GM12878 (cell line): Measurements from ENCODE around the gene TRIM56.

Experiments used
- BCL11A ChIP-seq: IDR thresholded peaks from 2 replicates; pipeline ENCODE4 v1.6.1; 2011; ENCODE audit warnings: low read depth, low read length
- BHLHE40 ChIP-seq, 2 experiments: fragments of 450-650 bp in 1 of 2; IDR thresholded peaks; 2 replicates each; pipeline ENCODE4 v1.6.1; 2011 to 2017; ENCODE audit warnings: low read depth in 2 of 2, borderline replicate concordance in 1 of 2, improper control_type of control experiment in 1 of 2, low read length in 1 of 2, mild to moderate bottlenecking in 1 of 2
- EP300 ChIP-seq, 2 experiments: fragments of 150-350 bp in 1 of 2; IDR thresholded peaks; 2 replicates each; pipeline ENCODE4 v1.6.1; 2011 to 2012; ENCODE audit warnings: low read depth in 2 of 2, low read length in 2 of 2, borderline replicate concordance in 1 of 2, improper control_type of control experiment in 1 of 2, inconsistent platforms in 1 of 2; ENCODE audit not compliant: control insufficient read depth in 1 of 2
- EZH2 ChIP-seq: IDR thresholded peaks from 2 replicates; pipeline ENCODE4 v1.6.1; 2012; ENCODE audit warnings: low read depth, mild to moderate bottlenecking, control low read depth, inconsistent platforms, low read length, borderline replicate concordance; ENCODE audit not compliant: control insufficient read depth
- MEF2A ChIP-seq: IDR thresholded peaks from 2 replicates; pipeline ENCODE4 v1.6.1; 2011; ENCODE audit warnings: low read depth, mild to moderate bottlenecking, low read length, moderate library complexity; ENCODE audit not compliant: insufficient read depth
- MXI1 ChIP-seq: fragments of 150-350 bp; IDR thresholded peaks from 2 replicates; pipeline ENCODE4 v1.6.1; 2011; ENCODE audit warnings: low read depth, mild to moderate bottlenecking, inconsistent platforms, low read length, improper control_type of control experiment
- NBN ChIP-seq: fragments of 450-650 bp; IDR thresholded peaks from 2 replicates; pipeline ENCODE4 v1.6.1; 2016
- NFYB ChIP-seq: IDR thresholded peaks from 2 replicates; pipeline ENCODE4 v1.6.1; 2011; ENCODE audit warnings: low read depth, mild to moderate bottlenecking, low read length, improper control_type of control experiment, moderate library complexity; ENCODE audit not compliant: insufficient read depth
- SP1 ChIP-seq: IDR thresholded peaks from one replicate; pipeline ENCODE4 v1.6.1; 2011; ENCODE audit warnings: low read depth, low read length
- ZZZ3 ChIP-seq: IDR thresholded peaks from 2 replicates; pipeline ENCODE4 v1.6.1; 2011; ENCODE audit warnings: low read depth; ENCODE audit not compliant: control insufficient read depth, insufficient read length
- TF ChIP-seq, protein P1 (sequence below), 3 experiments: IDR thresholded peaks in 2 of 3; conservative IDR thresholded peaks in 1 of 3; 2 replicates each; pipeline ENCODE4 v1.5.1; 2011; ENCODE audit warnings: low read depth in 3 of 3, low read length in 3 of 3, mild to moderate bottlenecking in 3 of 3, control low read depth in 2 of 3, moderate library complexity in 2 of 3, inconsistent platforms in 1 of 3, mixed read lengths in 1 of 3; ENCODE audit not compliant: control insufficient read depth in 2 of 3, insufficient read depth in 1 of 3; ENCODE audit errors: extremely low read depth in 1 of 3
- TF ChIP-seq, protein P2 (sequence below): IDR thresholded peaks from 2 replicates; pipeline ENCODE4 v1.6.1; 2012; ENCODE audit warnings: low read depth, low read length, improper control_type of control experiment
- TF ChIP-seq, protein P3 (sequence below): IDR thresholded peaks from 2 replicates; pipeline ENCODE4 v1.6.1; 2012; ENCODE audit warnings: mild to moderate bottlenecking, low read depth, low read length

- TF ChIP-seq, protein P1, sequence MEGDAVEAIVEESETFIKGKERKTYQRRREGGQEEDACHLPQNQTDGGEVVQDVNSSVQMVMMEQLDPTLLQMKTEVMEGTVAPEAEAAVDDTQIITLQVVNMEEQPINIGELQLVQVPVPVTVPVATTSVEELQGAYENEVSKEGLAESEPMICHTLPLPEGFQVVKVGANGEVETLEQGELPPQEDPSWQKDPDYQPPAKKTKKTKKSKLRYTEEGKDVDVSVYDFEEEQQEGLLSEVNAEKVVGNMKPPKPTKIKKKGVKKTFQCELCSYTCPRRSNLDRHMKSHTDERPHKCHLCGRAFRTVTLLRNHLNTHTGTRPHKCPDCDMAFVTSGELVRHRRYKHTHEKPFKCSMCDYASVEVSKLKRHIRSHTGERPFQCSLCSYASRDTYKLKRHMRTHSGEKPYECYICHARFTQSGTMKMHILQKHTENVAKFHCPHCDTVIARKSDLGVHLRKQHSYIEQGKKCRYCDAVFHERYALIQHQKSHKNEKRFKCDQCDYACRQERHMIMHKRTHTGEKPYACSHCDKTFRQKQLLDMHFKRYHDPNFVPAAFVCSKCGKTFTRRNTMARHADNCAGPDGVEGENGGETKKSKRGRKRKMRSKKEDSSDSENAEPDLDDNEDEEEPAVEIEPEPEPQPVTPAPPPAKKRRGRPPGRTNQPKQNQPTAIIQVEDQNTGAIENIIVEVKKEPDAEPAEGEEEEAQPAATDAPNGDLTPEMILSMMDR (IDR thresholded peaks at IDR 0.05 in 2 of 3, conservative IDR thresholded peaks at IDR 0.05 in 1 of 3; ENCODE audit: control insufficient read depth in 2 of 3, extremely low read depth in 1 of 3, insufficient read depth in 1 of 3, low read depth in 3 of 3, low read length in 3 of 3): peak; percentile 92 to 96 (median 96); a peak in 5 of 6 replicates
- TF ChIP-seq, protein P2, sequence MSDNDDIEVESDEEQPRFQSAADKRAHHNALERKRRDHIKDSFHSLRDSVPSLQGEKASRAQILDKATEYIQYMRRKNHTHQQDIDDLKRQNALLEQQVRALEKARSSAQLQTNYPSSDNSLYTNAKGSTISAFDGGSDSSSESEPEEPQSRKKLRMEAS: no peak
- TF ChIP-seq EP300 (IDR thresholded peaks at IDR 0.05; ENCODE audit: borderline replicate concordance in 1 of 2, control insufficient read depth in 1 of 2, low read depth in 2 of 2, low read length in 2 of 2) (0 out of 4 replicates have a peak, but pooled peaks of 1 of the 2 experiments have one; percentile 12), SP1 (no peak), ZZZ3 (no peak), BHLHE40 (IDR thresholded peaks at IDR 0.05; ENCODE audit: borderline replicate concordance in 1 of 2, low read depth in 2 of 2, low read length in 1 of 2) (0 out of 4 replicates have a peak, but pooled peaks of 1 of the 2 experiments have one; percentile 27), MEF2A (no peak), NBN (peak; percentile 68; the same call in 1 of the 2 replicates), EZH2 (no peak), NFYB (no peak), MXI1 (0 out of 2 replicates have a peak, but pooled peaks have one; percentile 15), BCL11A (no peak)
- TF ChIP-seq, protein P3, sequence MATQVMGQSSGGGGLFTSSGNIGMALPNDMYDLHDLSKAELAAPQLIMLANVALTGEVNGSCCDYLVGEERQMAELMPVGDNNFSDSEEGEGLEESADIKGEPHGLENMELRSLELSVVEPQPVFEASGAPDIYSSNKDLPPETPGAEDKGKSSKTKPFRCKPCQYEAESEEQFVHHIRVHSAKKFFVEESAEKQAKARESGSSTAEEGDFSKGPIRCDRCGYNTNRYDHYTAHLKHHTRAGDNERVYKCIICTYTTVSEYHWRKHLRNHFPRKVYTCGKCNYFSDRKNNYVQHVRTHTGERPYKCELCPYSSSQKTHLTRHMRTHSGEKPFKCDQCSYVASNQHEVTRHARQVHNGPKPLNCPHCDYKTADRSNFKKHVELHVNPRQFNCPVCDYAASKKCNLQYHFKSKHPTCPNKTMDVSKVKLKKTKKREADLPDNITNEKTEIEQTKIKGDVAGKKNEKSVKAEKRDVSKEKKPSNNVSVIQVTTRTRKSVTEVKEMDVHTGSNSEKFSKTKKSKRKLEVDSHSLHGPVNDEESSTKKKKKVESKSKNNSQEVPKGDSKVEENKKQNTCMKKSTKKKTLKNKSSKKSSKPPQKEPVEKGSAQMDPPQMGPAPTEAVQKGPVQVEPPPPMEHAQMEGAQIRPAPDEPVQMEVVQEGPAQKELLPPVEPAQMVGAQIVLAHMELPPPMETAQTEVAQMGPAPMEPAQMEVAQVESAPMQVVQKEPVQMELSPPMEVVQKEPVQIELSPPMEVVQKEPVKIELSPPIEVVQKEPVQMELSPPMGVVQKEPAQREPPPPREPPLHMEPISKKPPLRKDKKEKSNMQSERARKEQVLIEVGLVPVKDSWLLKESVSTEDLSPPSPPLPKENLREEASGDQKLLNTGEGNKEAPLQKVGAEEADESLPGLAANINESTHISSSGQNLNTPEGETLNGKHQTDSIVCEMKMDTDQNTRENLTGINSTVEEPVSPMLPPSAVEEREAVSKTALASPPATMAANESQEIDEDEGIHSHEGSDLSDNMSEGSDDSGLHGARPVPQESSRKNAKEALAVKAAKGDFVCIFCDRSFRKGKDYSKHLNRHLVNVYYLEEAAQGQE: no peak
Observed at GRCh38 chr7:101077303-101078086, 7.8 kb upstream of the TRIM56 start.
